Choroid plexus epithelial cell (primary cell): ENCODE measurements around the gene PLPPR3.
"Not testable (repeated sequence)": the region's sequence is repeated elsewhere in the genome, so short reads cannot be mapped to it uniquely, and the experiment has no call there.

Experiments
- DNase-seq: peaks from one replicate; pipeline ENCODE4 v3.0.0-alpha.2; 2010; ENCODE audit warnings: low read depth
- H3K4me3 ChIP-seq: 2 replicates; pipeline ENCODE4 v1.5.1; 2011; ENCODE audit warnings: low read depth, mild to moderate bottlenecking, control low read depth, low read length, moderate library complexity
- CTCF ChIP-seq: conservative IDR thresholded peaks from 2 replicates; pipeline ENCODE4 v1.5.1; 2011; ENCODE audit warnings: low read depth, mild to moderate bottlenecking, control low read depth, inconsistent platforms, low read length, moderate library complexity

Gene PLPPR3

GRCh38 chr19:853014-853585, 31.3 kb upstream of the PLPPR3 start:
- no peak overlapping the region for H3K4me3 ChIP-seq
- no peak for TF ChIP-seq CTCF

GRCh38 chr19:852136-853013, 30.6 kb upstream of the PLPPR3 start, which contains the start of gene ELANE:
Gene ELANE (plus strand): TSS chr19:852303. CDS start chr19:852329, 26 bp downstream.
- no peak for DNase-seq
- H3K4me3 ChIP-seq: no peak within 1 kb of the TSS
- no peak for TF ChIP-seq CTCF

More at GRCh38 chr19:853014-853585, 31.3 kb upstream of the PLPPR3 start:
- no peak for DNase-seq

- no peak overlapping the region for H3K4me3 ChIP-seq
- no peak for TF ChIP-seq CTCF
- DNase-seq: no peak
Observed at GRCh38 chr19:850979-851335, 29.2 kb upstream of the PLPPR3 start.

GRCh38 chr19:850221-850978, 28.6 kb upstream of the PLPPR3 start:
- peak; percentile 90 for DNase-seq
- no peak for TF ChIP-seq CTCF
- peak overlapping the region; percentile 8 for H3K4me3 ChIP-seq

GRCh38 chr19:849195-849594, 27.4 kb upstream of the PLPPR3 start:
- not testable (repeated sequence) for H3K4me3 ChIP-seq

GRCh38 chr19:848386-848921, 26.7 kb upstream of the PLPPR3 start:
- no peak for DNase-seq
- no peak for TF ChIP-seq CTCF
- H3K4me3 ChIP-seq: no peak overlapping the region

More at GRCh38 chr19:849195-849594, 27.4 kb upstream of the PLPPR3 start:
- not testable (repeated sequence) for DNase-seq
